Cerebellar cortex (tissue), 1 donor: ENCODE results near the gene USP12.

ENCODE experiments used
- DNase-seq: peaks from one replicate; pipeline ENCODE4 v3.0.0-alpha.2; 2015; ENCODE audit warnings: low spot score

The USP12 gene

GRCh38 chr13:27183561-27184147 is 12.0 kb upstream of the USP12 start:
- DNase-seq, result no peak

- no peak for DNase-seq
Measured at GRCh38 chr13:27182844-27183497, 11.4 kb upstream of the USP12 start.

- no peak for DNase-seq
Measured at GRCh38 chr13:27182054-27182453, 10.4 kb upstream of the USP12 start.

GRCh38 chr13:27177852-27178251 is 6.2 kb upstream of the USP12 start:
- DNase-seq, result no peak

GRCh38 chr13:27176470-27177410 is 5.1 kb upstream of the USP12 start:
- no peak for DNase-seq

GRCh38 chr13:27174766-27175455 is 3.3 kb upstream of the USP12 start:
- DNase-seq, result no peak

- peak; percentile 40 for DNase-seq
Measured at GRCh38 chr13:27172495-27172842, 858 bp upstream of the USP12 start.

- peak; percentile 83 for DNase-seq
Measured at GRCh38 chr13:27171827-27172494, 350 bp upstream of the USP12 start.

GRCh38 chr13:27170516-27171243 is 931 bp downstream of the USP12 start:
- DNase-seq, result peak; percentile 71

GRCh38 chr13:27170221-27170515 is 1.4 kb downstream of the USP12 start:
- DNase-seq, result no peak

GRCh38 chr13:27168906-27169657 is 2.5 kb downstream of the USP12 start:
- no peak for DNase-seq

- DNase-seq, result no peak
Measured at GRCh38 chr13:27168086-27168485, 3.5 kb downstream of the USP12 start.

- no peak for DNase-seq
Measured at GRCh38 chr13:27166313-27166712, 5.3 kb downstream of the USP12 start.

- DNase-seq, result no peak
Measured at GRCh38 chr13:27161980-27162379, 9.6 kb downstream of the USP12 start.

GRCh38 chr13:27161423-27161822 is 10.2 kb downstream of the USP12 start:
- no peak for DNase-seq

- DNase-seq, result no peak
Measured at GRCh38 chr13:27160657-27161295, 10.8 kb downstream of the USP12 start.

- DNase-seq, result no peak
Measured at GRCh38 chr13:27159806-27160563, 11.6 kb downstream of the USP12 start.

GRCh38 chr13:27158335-27158734 is 13.3 kb downstream of the USP12 start:
- DNase-seq, result no peak
